GM12875 (cell line): ENCODE results near the gene STAMBPL1.

Experiments used
- H3K4me3 ChIP-seq: one replicate; pipeline ENCODE4 v1.5.1; 2011; ENCODE audit warnings: low read depth, low read length, control low read depth
- CTCF ChIP-seq: IDR thresholded peaks from 2 replicates; pipeline ENCODE4 v1.5.1; 2011; ENCODE audit warnings: low read depth, mild to moderate bottlenecking, control low read depth, inconsistent platforms, low read length, moderate library complexity, borderline replicate concordance; ENCODE audit not compliant: insufficient read depth

Gene STAMBPL1

GRCh38 chr10:88898727-88899126 lies 18.7 kb downstream of the STAMBPL1 start:
- TF ChIP-seq CTCF = no peak
- H3K4me3 ChIP-seq = no peak overlapping the region

- no peak for TF ChIP-seq CTCF
- no peak overlapping the region for H3K4me3 ChIP-seq
Observed at GRCh38 chr10:88899886-88900285, 19.8 kb downstream of the STAMBPL1 start.

GRCh38 chr10:88901206-88901983 lies 21.4 kb downstream of the STAMBPL1 start:
- no peak for TF ChIP-seq CTCF
- no peak overlapping the region for H3K4me3 ChIP-seq

- H3K4me3 ChIP-seq = no peak overlapping the region
- no peak for TF ChIP-seq CTCF
Observed at GRCh38 chr10:88901984-88902789, 22.1 kb downstream of the STAMBPL1 start.

GRCh38 chr10:88903715-88904114 lies 23.7 kb downstream of the STAMBPL1 start:
- no peak overlapping the region for H3K4me3 ChIP-seq
- TF ChIP-seq CTCF = no peak

- no peak overlapping the region for H3K4me3 ChIP-seq
- TF ChIP-seq CTCF = no peak
Observed at GRCh38 chr10:88906921-88907320, 26.9 kb downstream of the STAMBPL1 start.

- TF ChIP-seq CTCF = no peak
Observed at GRCh38 chr10:88908194-88908593, 28.1 kb downstream of the STAMBPL1 start.

More at GRCh38 chr10:88908194-88908593, 28.1 kb downstream of the STAMBPL1 start:
- no peak overlapping the region for H3K4me3 ChIP-seq
